Tibial artery (tissue), 4 donors: ENCODE results near the gene TDRD9.

ENCODE experiments used
- DNase-seq, 2 donors: peaks; one replicate each; pipeline ENCODE4 v3.0.0-alpha.2; 2019
- H3K27ac ChIP-seq, 2 donors: fragments of 200-600 bp; sonication (generic) in 1 of 2; 1 replicate in 1 of 2; 2 replicates in 1 of 2; pipeline ENCODE4 v1.5.1; 2018 to 2019; ENCODE audit warnings: mild to moderate bottlenecking in 1 of 2
- H3K27me3 ChIP-seq, 2 donors: fragments of 200-600 bp; sonication (generic) in 1 of 2; one replicate each; pipeline versions ENCODE4 v1.5.1 to v1.6.0; 2016 to 2019
- H3K36me3 ChIP-seq, 3 donors: fragments of 200-600 bp; sonication (generic) in 2 of 3; one replicate each; pipeline ENCODE4 v1.5.1; 2016 to 2019; ENCODE audit warnings: mild to moderate bottlenecking in 2 of 3
- H3K4me1 ChIP-seq, 4 donors: fragments of 200-600 bp; sonication (generic) in 2 of 4; 1 replicate in 3 of 4; 2 replicates in 1 of 4; pipeline ENCODE4 v1.5.1; 2016 to 2019
- H3K4me3 ChIP-seq, 2 donors: fragments of 200-600 bp; sonication (generic) in 1 of 2; 1 replicate in 1 of 2; 2 replicates in 1 of 2; pipeline ENCODE4 v1.5.1; 2018 to 2019; ENCODE audit warnings: mild to moderate bottlenecking in 2 of 2
- H3K9me3 ChIP-seq, 3 donors: fragments of 200-600 bp; sonication (generic) in 1 of 3; one replicate each; pipeline ENCODE4 v1.5.1; 2016 to 2019
- CTCF ChIP-seq, 2 experiments: fragments of 200-600 bp in 1 of 2; fragments of 450-650 bp in 1 of 2; IDR thresholded peaks; one replicate each; pipeline ENCODE4 v1.5.1; 2017 to 2019; ENCODE audit warnings: antibody characterized with exemption in 2 of 2, mild to moderate bottlenecking in 1 of 2, moderate library complexity in 1 of 2
- intact Hi-C: fragments of 100-400 bp; cut with DNase I; formaldehyde crosslinking; loops from one replicate; pipeline ENCODE4 v1.15.0; 2023; ENCODE audit warnings: low total_unique reads

The TDRD9 gene

GRCh38 chr14:103890821-103891666, 37.2 kb upstream of the TDRD9 start:
- intact Hi-C loops, result no loop called here
- H3K27ac ChIP-seq, result no peak overlapping the region
- no peak for TF ChIP-seq CTCF (IDR thresholded peaks at IDR 0.05)

GRCh38 chr14:103891667-103892215, 36.5 kb upstream of the TDRD9 start:
- Histone ChIP-seq H3K4me1 (peaks cover 0 to 6% (median 0%) of the 10 kb centered on the region in 4 donors), H3K27me3 (peaks cover 0 to 13% of the 10 kb centered on the region in 2 donors), H3K36me3 (no peaks in the 10 kb centered on the region), H3K27ac (no peak overlapping the region), H3K9me3 (no peaks in the 10 kb centered on the region), H3K4me3 (no peak overlapping the region)
- no peak for DNase-seq
- intact Hi-C loops, result no loop called here
- no peak for TF ChIP-seq CTCF (IDR thresholded peaks at IDR 0.05)

More at GRCh38 chr14:103890821-103891666, 37.2 kb upstream of the TDRD9 start:
- H3K9me3 ChIP-seq, result no peaks in the 10 kb centered on the region
- DNase-seq, result no peak
- H3K27me3 ChIP-seq, result peaks cover 0 to 16% of the 10 kb centered on the region in 2 donors
- H3K36me3 ChIP-seq, result no peaks in the 10 kb centered on the region
- no peak overlapping the region for H3K4me3 ChIP-seq
- peaks cover 0 to 6% (median 0%) of the 10 kb centered on the region in 4 donors for H3K4me1 ChIP-seq

- no peaks in the 10 kb centered on the region for H3K9me3 ChIP-seq
- DNase-seq, result no peak
- intact Hi-C loops, result no loop called here
- peaks cover 0 to 6% (median 0%) of the 10 kb centered on the region in 4 donors for H3K4me1 ChIP-seq
- TF ChIP-seq CTCF (IDR thresholded peaks at IDR 0.05), result no peak
- H3K36me3 ChIP-seq, result no peaks in the 10 kb centered on the region
- H3K4me3 ChIP-seq, result no peak overlapping the region
- peaks cover 0 to 9% of the 10 kb centered on the region in 2 donors for H3K27me3 ChIP-seq
- no peak overlapping the region for H3K27ac ChIP-seq
Observed at GRCh38 chr14:103892247-103892646, 36.0 kb upstream of the TDRD9 start.

GRCh38 chr14:103894034-103894722, 34.1 kb upstream of the TDRD9 start:
- no peak for DNase-seq
- Histone ChIP-seq H3K27ac (no peak overlapping the region), H3K4me3 (no peak overlapping the region), H3K36me3 (no peaks in the 10 kb centered on the region), H3K4me1 (peaks cover 0 to 6% (median 0%) of the 10 kb centered on the region in 4 donors), H3K27me3 (peaks cover 0 to 11% of the 10 kb centered on the region in 2 donors), H3K9me3 (no peaks in the 10 kb centered on the region)
- intact Hi-C loops, result no loop called here
- TF ChIP-seq CTCF (IDR thresholded peaks at IDR 0.05), result no peak

- TF ChIP-seq CTCF (IDR thresholded peaks at IDR 0.05), result no peak
- no peak for DNase-seq
- peaks cover 0 to 6% (median 0%) of the 10 kb centered on the region in 4 donors for H3K4me1 ChIP-seq
- H3K9me3 ChIP-seq, result no peaks in the 10 kb centered on the region
- intact Hi-C loops, result no loop called here
- H3K36me3 ChIP-seq, result no peaks in the 10 kb centered on the region
- H3K4me3 ChIP-seq, result no peak overlapping the region
- no peak overlapping the region for H3K27ac ChIP-seq
- H3K27me3 ChIP-seq, result peaks cover 0 to 11% of the 10 kb centered on the region in 2 donors
Observed at GRCh38 chr14:103894723-103895059, 33.6 kb upstream of the TDRD9 start.
